HG02798 (cell line): ENCODE measurements around the gene PITX1.

ENCODE experiments used
- ATAC-seq: cut with Tn5 transposase; IDR thresholded peaks from one replicate; pipeline ENCODE4 v1.9.1; 2021; ENCODE audit warnings: mild to moderate bottlenecking; ENCODE audit not compliant: unreplicated experiment, poor library complexity

PITX1 gene

GRCh38 chr5:135045488-135045887 lies 11.5 kb upstream of the PITX1 start:
- no peak for ATAC-seq

- ATAC-seq: no peak
These were observed 8.6 kb upstream of the PITX1 start for GRCh38 chr5:135042595-135042994.

GRCh38 chr5:135041726-135042125 lies 7.7 kb upstream of the PITX1 start:
- no peak for ATAC-seq

GRCh38 chr5:135041145-135041587 lies 7.1 kb upstream of the PITX1 start:
- ATAC-seq: no peak

GRCh38 chr5:135040333-135041144 lies 6.5 kb upstream of the PITX1 start:
- ATAC-seq: no peak

GRCh38 chr5:135040034-135040332 lies 6.0 kb upstream of the PITX1 start:
- ATAC-seq: no peak

- no peak for ATAC-seq
These were observed 5.4 kb upstream of the PITX1 start for GRCh38 chr5:135039271-135040033.

GRCh38 chr5:135038813-135039270 lies 4.8 kb upstream of the PITX1 start:
- ATAC-seq: no peak

- ATAC-seq: no peak
These were observed 4.3 kb upstream of the PITX1 start for GRCh38 chr5:135038205-135038812.

- ATAC-seq: no peak
These were observed 3.6 kb upstream of the PITX1 start for GRCh38 chr5:135037519-135038204.

GRCh38 chr5:135036405-135036804 lies 2.4 kb upstream of the PITX1 start:
- no peak for ATAC-seq

GRCh38 chr5:135035678-135036030 lies 1.6 kb upstream of the PITX1 start:
- no peak for ATAC-seq

- ATAC-seq: no peak
These were observed 1.1 kb upstream of the PITX1 start for GRCh38 chr5:135034963-135035677.

GRCh38 chr5:135034236-135034962 lies 371 bp upstream of the PITX1 start:
- ATAC-seq: peak; percentile 33

GRCh38 chr5:135032999-135033861 lies 798 bp downstream of the PITX1 start:
- ATAC-seq: peak; percentile 12

- ATAC-seq: no peak
These were observed 1.4 kb downstream of the PITX1 start for GRCh38 chr5:135032695-135032998.

GRCh38 chr5:135031813-135032694 lies 2.0 kb downstream of the PITX1 start:
- no peak for ATAC-seq
